ENCODE results near the gene BUD31.

- no peak for TF ChIP-seq EP300 (IDR thresholded peaks at IDR 0.05; ENCODE audit: borderline replicate concordance in 1 of 2, low read depth in 2 of 2, low read length in 2 of 2)
- no peak for TF ChIP-seq CTCF (IDR thresholded peaks at IDR 0.05; ENCODE audit: control extremely low read depth in 1 of 3, insufficient read depth in 1 of 3, low read depth in 1 of 3, low read length in 3 of 3)
- TF ChIP-seq EZH2 (IDR thresholded peaks at IDR 0.05; ENCODE audit: low read depth, low read length, severe bottlenecking), result no peak
- no peak for TF ChIP-seq POLR2AphosphoS5 (IDR thresholded peaks at IDR 0.05; ENCODE audit: low read depth, low read length)
- no peak for TF ChIP-seq TEAD4 (IDR thresholded peaks at IDR 0.05; ENCODE audit: low read depth, low read length)
- TF ChIP-seq POLR2A (IDR thresholded peaks at IDR 0.05; ENCODE audit: control extremely low read depth in 1 of 2, low read depth in 2 of 2, low read length in 2 of 2), result no peak; a peak in 1 of 3 replicates
- no peak for TF ChIP-seq SIX5 (IDR thresholded peaks at IDR 0.05; ENCODE audit: low read depth, low read length)
- TF ChIP-seq YY1 (IDR thresholded peaks at IDR 0.05; ENCODE audit: low read depth, low read length), result no peak
- no peak for TF ChIP-seq KDM5A (IDR thresholded peaks at IDR 0.05; ENCODE audit: low read length)
- TF ChIP-seq JUN (IDR thresholded peaks at IDR 0.05; ENCODE audit: low read depth, low read length), result no peak
- TF ChIP-seq HDAC6 (IDR thresholded peaks at IDR 0.05; ENCODE audit: low read depth, low read length), result no peak
- TF ChIP-seq SP2 (IDR thresholded peaks at IDR 0.05; ENCODE audit: low read length), result no peak
- TF ChIP-seq CREB1 (IDR thresholded peaks at IDR 0.05), result no peak
Observed at GRCh38 chr7:99404977-99405320, 3.8 kb upstream of the BUD31 start.
